Measurements from ENCODE around the gene APBB2.
"Not testable (repeated sequence)": the region's sequence is repeated elsewhere in the genome, so short reads cannot be mapped to it uniquely, and the experiment has no call there.

APBB2 gene

DNA sequence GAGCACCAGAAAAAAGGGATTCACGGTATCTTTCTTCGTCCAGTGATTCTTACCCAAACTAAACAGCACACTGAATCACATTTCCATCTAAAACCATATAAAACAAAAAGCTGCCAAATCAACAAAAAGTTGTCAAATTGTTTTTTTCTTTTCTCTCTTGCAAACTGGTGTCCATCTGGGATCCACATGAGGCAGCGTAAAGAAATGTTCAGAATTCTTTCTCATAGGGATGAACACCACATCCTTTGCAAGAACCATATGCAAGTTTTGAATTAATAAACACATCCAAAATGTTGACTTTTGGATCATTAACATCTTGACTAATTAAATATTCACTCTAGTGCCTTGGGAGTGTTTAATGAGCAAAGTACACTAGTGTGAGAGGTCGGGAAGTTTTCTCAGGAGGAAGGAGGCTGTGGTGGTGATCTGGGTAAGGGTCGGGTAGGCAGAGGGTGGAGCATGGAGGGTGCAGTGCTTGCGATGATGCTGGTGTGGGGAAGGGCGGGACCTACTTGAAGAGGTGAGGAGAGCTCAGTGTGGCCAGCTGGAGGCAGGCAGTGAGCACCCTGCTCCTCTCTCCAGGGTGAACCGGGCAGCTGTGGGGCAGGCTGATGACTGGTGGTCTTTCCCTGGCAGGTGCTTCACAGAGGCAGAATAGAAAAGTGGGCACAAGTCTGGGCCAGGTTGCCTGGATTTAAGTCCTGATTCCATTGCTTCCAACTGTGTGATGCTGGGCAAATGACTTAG lies 391.7 kb downstream of the APBB2 start:
- DNase-seq (ENCODE audit: low spot score), result no peak

DNA sequence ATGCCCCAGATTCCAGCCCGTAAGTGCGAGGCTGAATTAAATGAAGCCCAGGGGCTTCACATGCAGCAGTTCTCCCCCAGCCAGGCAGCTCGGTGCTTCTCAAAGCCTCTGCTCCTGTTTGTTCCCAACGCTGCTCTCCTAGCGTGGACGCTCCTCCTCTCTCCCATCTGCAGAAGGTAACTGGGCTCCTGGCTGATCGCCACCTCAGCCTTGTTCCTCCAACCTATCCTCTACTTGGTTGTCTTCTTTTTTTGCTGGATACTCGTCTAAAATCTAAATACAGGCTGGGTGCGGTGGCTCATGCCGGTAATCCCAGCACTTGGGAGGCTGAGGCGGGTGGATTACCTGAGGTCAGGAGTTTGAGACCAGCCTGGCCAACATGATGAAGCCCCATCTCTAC lies 394.2 kb downstream of the APBB2 start:
- DNase-seq (ENCODE audit: low spot score), result no peak

DNA sequence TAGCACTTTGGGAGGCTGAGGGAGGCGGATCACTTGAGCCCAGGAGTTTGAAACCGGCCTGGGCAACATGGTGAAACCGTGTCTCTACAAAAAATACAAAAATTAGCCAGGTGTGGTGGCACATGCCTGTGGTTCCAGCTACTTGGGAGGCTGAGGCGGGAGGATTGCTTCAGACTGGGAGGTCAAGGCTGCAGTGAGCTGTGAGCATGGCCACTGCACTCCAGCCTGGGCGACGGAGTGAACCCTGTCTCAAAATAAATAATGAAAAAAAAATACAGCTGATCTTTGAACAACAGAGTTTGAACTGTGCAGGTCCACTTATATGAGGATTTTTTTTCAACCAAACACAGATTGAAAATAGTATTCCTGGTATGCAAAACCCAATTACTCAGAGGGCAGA lies 397.2 kb downstream of the APBB2 start:
- not testable (repeated sequence) for DNase-seq (ENCODE audit: low spot score)

DNA sequence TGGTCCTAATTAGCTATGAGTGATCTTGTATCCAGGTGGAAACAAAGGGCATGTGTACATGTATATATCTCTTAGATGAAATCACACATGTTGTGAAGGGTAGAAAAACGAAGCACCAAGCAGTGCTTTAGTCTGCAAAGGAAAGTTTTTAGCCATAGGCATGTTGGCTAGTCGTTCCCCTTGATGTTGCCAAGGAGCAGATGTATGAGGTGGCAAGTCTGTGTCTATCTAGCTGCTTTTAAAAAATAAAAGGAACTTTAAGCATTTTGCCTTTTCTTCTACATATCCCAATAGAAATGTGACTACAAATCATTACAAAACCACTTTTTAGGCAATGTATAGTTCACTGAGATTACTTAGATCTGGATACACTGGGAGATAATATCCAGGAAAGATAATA lies 401.5 kb downstream of the APBB2 start:
- DNase-seq (ENCODE audit: low spot score), result no peak

DNA sequence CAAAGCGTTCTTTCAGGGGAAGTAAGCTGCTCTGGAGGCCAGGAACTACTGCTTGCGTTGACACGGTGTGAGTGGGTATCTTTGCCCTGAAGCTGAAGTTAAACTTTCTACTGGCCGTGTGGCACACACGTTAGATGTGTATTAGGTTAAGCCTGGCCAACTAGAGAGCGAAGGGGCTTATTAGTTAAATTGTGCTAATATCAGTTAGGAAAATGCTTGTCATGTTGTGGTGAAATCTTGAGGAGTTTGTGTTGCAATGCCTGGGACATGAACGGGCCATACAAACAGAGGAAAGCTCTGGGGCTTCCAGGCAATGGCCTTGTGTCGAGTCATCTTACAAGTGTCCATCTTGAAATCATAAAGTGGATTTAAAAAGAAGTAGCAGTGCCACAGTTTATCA lies 402.0 kb downstream of the APBB2 start:
- no peak for DNase-seq (ENCODE audit: low spot score)

DNA sequence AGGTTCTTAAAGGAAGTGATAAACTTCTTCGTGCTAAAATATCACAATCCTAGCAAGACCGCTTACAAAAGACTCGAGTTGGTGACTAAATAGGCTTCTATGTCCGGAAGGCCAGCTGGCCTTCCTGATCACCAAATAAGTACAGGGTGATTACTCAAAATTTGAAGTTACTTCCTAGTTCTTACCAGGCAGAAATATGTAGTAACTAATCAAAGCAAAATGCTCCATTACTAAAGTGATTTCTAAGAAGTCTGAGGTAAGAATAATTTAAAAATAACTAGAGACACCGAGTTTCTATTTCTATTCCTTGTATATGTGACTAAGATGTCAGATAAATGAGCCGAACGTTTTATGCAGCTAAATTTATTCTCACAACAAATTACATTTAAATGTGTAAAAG lies 402.4 kb downstream of the APBB2 start:
- DNase-seq (ENCODE audit: low spot score), result no peak

DNA sequence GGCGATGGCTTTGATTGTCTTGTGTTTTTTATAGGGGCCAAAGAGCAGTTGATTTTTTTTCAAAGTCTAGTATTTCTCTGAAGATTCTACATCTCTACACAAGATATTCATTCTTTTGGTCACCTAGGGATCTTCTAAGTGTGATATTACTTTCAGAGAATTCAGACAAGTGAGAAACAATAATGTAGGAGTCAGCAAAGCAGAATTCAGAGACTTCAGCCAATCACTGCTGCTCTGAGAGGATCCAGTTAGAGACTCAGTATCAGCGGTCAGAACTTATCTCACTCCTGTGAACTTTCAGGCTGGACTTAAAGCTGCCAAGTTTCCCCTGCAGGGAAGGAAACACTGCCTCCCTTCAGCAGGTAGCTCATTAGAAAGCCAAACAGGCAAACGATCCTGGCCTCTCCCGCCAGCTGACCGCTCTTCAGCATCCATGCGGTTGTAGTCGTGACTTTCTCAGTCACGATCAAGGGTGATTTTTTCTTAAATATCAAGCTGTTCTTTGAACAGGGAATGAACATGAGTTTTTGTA lies 405.4 kb downstream of the APBB2 start:
- DNase-seq (ENCODE audit: low spot score), result no peak

DNA sequence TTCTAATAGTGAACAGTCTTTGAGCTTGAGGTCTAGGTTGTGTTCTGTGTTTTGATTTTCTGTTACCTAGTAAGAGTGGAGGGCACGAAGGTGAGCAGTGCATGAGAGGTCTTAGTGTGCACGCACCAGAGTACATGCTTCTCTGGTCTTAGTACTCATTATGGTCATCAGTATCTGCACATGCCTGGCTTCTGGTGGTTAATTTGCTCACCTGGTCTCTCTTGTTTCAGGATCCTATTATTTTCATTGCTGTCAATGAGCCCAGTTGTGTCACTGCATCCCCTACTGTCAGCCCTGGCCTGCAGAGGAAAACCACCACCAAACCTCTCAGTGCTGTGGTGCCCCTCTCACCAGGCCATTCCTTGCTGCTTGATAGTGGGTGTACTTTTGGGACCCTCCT lies 409.7 kb downstream of the APBB2 start:
- no peak for DNase-seq (ENCODE audit: low spot score)

DNA sequence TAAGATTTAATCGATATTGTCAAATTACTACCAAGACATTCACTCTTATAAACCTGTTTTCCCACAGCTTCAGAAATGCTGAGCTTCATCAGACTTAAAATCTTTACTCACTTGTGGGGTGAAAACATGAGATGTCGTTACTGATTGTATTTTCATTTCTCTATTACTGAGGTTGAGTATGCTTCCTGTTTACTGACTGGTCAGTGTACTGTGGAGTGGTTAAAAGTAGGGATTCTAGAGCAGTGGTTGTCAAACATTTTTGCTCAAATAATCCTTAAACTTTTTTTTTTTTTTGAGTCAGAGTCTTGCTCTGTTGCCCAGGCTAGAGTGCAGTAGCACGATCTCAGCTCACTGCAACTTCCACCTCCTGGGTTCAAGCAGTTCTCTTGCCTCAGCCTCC lies 414.3 kb downstream of the APBB2 start:
- no peak for DNase-seq (ENCODE audit: low spot score)

DNA sequence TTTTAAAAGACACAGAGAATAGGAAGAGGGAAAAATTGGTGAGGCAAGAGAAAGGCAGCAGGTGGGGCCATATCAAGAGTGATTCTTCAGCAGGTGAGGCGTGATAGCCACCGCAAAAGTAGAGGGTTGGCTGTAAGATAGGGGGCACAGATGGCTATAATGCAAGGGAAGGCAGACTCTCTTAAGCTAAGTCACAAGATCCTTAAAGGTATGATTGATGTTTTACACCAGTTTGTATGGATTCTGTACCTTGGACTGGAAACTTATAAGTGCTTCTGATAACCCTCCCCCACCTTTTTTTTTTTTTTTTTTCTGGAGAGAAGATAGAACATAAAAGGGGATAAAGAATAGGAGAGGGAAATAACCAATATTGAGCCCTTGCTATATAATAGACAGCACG lies 424.6 kb downstream of the APBB2 start:
- no peak for DNase-seq (ENCODE audit: low spot score)

DNA sequence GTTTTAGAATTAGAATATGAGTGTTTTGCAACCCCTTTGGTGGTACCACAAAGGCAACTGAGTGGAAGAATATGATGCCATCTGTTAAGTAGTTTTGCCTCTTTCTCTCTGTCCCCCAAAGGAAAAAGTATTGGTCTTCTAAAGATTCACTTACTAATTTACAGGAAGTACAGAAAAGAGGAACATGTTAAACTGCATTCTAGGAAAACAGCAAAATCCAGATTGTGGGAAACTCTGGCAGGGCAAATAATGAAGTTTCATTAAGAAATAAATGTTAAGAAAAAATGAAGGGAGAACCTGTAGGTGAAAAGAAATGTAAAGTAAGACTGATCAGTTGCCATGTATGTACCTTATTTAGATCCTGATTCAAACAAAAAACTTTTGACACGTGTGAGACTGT lies 425.3 kb downstream of the APBB2 start:
- no peak for DNase-seq (ENCODE audit: low spot score)

DNA sequence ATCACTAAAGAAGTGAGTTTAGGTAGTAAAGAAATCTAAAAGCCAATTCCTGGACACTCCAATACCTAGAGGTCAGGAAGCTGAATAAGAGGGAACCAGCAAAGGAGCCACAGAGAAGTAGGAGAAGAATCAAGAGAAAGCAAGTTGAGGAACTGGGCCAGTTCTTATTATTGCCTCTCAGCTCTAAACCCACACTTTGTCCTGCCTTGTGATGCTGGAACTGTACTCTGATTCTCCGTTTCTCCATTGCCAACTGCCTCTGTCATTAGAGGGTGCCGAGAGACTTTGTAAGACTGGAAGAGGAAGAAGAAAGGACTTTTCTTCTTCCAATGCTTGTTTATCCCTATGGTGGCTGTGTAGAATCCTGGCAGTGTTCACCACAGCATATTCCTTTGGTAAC lies 426.0 kb downstream of the APBB2 start:
- DNase-seq (ENCODE audit: low spot score), result no peak

DNA sequence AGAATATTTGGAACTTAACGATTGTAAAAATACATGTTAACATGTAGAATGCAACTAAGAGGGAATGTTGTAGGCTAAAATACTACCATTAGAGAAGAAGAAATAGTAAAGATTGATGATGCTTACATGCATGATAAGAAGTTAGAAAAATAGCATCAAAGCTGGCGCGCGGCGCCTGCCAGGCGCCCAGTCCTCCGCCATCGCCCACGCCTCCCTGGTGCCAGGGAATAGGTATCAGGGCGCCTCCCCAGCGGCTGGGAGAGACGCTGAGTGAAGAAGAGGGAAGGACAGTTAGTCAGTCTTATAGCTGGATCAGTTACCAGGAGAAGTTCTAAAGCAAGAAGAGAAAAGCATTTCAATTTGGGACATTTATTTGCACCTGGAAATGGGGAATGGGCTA lies 428.6 kb downstream of the APBB2 start:
- DNase-seq (ENCODE audit: low spot score), result no peak

DNA sequence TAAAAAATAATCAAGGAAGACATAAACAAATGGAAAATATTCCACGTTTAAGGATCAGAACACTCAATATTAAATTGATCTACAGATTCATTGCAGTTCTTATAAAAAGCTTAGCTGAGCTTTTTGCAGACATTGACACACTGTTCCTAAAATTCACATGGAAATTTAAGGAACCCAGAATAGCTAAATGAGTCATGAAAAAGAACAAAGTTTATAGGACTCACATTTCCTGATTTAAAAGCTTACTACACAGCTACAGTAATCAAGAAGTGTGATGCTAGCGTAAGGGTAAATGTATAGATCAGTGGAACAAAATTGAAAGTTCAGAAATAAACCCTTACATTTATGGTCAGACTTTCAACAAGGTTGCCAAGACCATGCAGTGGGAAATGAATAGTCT lies 431.5 kb downstream of the APBB2 start:
- no peak for DNase-seq (ENCODE audit: low spot score)

DNA sequence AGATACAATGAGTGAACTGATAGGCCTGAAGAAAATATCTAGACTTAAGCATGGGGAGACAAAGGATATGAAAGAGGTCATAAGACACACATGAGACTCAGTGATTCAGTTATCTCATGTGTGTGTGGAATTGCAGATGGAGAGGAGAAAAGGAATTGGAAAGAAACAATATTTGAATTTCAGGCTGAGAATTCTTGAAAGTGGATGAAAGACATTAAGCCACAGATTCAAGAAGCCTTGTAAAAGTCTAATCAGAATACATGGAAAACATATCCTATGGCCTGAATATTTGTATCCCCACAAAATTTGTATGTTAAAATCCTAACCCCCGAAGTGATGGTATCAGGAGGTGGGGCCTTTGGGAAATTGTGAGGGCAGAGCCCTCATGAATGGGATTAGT lies 436.3 kb downstream of the APBB2 start:
- no peak for DNase-seq (ENCODE audit: low spot score)

DNA sequence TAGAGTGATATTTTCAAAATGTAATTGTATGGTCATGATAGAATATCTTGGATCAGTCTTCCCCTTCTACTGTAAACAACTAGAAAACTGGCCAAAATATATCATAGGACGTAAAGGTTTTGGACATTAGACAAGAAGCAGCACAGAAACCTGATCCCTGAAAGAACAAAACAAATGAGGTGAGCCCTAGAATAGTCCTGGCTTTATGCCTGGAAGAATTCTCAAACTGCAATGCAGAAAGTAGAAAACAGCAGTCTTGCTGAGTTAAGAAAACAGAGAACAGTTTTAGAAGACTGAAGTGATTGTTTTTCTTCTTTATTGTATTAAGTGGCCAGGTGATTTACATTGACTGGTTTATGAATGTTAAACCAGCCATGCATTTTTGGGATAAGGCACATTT lies 445.1 kb downstream of the APBB2 start:
- DNase-seq (ENCODE audit: low spot score), result no peak

DNA sequence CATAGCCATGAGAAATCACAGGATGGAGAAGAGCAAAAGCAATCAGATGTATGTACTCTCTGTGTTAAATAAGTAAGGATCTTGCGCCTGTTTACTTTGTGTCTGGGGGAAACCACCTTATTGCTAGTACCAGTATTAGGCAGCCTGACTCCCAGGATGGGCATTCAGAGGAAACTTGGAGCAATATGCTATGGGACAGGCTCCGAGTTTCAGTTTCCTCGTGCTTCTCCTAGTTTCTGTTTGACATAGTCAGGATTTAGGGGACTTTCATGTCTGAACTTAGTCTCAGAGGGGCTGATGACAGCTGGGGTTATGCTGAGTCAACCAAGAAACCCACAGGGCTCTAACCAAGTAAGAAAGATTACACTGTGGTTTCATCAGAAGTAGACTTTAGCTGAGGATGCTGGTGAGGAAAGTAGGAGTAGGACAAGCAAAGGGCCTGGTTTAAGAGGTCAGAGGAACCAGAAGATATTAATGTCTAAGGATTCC lies 451.1 kb downstream of the APBB2 start:
- no peak for DNase-seq (ENCODE audit: low spot score)

Data from CD4-positive, alpha-beta T cell treated with Interleukin-15 for 4 hours (primary cell).